Nucleus accumbens (tissue), 56 donors: ENCODE data around the gene NTN3.

ENCODE experiments used
- DNase-seq, 56 donors: peaks; one replicate each; lab custom pipeline; 2025; lab: John Stamatoyannopoulos, UW

NTN3 gene

GRCh38 chr16:2493605-2494004, 22.5 kb downstream of the NTN3 start:
- DNase-seq = no peak

DNA sequence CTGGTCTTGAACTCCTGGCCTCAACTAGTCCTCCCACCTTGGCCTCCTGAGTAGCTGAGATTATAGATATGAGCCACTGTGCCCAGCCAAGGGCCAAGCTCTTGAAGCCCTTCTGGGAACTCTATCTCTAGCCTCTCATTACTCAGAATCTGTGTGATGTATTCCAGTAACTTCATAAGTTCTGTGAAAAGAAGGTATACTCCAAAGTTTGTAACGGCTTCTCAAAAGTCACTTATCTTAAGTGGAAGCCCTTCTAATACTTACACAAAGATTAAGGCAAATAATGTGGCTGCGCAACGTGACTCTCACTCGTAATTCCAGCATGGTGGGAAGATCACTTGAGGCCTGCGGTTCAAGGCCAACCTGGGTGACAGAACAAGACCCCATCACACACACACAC, 23.5 kb downstream of the NTN3 start:
- DNase-seq = no peak

DNA sequence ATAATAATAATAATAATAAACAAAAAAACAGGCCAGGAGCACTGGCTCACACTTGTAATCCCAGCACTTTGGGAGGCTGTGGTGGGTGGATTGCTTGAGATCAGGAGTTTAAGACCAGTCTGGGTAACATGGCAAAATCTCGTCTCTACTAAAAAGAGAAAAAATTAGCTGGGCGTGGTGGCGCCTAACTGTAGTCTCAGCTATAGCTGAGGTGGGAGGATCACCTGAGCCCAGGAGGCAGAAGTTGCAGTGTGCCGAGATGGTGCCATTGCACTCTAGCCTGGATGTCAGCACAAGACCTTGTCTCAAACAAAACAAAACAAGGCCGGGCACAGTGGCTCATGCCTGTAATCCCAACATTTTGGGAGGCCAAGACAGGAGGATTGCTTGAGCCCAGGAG, 23.9 kb downstream of the NTN3 start:
- no peak for DNase-seq

GRCh38 chr16:2496223-2497115, 25.4 kb downstream of the NTN3 start:
- DNase-seq = no peak

GRCh38 chr16:2497116-2497630, 26.1 kb downstream of the NTN3 start:
- peak in 1 of 56 donors; percentile 33 for DNase-seq

DNA sequence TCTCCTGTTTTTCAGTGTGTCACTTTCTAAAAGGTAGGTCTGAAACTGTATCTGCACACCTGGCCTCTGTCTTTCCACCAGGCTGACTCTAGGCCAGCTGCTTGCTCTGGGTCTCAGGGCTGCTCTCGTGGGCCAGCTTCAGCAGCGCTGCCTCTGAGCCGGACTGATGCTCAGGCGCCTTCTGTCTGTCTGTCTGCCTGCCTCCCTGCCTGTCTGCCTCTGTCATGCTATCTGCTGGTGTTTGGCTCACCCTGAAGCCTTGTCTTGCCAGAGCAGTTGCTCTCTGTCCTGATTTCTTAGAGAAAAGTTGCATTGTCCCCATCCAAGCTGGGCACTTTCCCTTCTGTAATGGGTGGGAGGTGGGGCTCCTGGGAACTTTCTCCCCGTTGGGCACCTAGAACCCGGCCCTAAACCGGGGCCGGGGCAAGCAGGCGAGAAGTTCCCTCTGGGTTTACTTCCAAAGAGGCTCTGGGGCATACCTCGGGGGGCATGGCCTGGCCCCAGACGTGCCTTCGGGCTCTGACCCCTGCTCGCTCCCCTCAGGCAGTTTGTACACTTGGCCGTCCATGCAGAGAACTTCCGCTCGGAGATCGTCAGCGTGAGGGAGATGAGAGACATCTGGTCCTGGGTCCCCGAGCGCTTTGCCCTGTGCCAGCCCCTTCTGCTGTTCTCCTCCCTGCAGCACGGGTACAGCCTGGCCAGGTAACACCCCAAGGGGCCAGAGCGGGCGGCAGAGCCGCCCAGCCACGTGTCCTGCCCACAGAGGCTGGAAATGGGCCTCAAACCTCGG, 26.8 kb downstream of the NTN3 start:
- no peak for DNase-seq

DNA sequence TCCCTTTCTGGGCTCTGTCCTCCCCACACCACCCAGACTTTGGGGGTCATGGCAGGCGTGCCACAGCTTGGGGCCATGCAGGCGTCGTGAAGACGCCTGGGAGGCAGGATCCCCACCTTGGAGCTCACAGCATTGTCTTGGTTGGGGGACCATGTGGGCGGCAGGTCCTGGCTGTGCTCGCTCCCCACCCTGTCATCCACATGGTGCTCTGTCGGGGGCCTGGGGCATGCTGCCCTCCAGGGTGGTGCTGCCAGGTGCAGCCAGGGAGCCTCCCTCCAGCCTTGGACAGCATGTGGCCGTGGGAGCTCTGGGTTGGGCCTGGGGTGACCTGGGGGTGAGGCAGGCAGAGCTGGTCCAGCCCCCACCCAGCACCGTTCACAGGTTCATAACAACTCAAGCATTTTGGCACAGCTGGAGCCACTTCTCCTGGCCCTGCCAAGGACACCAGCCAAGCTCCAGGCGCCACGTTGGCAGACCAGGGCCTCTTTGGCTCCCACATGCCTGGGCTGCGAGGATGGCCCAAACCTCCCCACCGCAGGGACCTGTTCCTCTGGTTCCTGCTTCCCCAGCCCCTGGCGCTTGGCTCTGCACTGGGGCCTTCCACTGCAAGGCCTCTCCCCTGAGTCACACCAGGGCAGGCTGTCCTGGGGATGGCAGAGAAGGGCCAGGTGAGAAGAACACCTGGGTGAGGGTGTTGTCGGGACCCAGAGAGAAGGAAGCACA, 27.6 kb downstream of the NTN3 start:
- DNase-seq = no peak

DNA sequence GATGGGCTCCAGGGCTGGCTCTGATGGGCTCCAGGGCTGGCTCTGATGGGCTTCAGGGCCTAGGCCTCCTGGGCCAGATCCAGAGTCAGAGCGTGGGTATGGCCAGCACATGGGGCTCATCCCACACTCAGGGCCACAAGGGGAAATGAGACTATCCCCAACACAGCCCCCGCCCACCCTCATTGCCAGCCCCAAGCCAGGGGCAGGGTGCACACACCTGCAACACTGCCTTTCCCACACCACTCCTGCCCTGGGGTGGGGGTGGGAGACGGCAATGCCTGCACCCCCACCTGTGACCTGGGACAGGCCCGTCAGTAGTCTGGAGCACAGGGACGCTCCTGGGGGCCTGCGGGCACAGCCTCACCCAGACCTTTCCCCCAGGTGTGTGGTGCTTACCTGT, 28.4 kb downstream of the NTN3 start:
- DNase-seq = no peak

- no peak for DNase-seq
These were observed 28.9 kb downstream of the NTN3 start for GRCh38 chr16:2499890-2500429.

DNA sequence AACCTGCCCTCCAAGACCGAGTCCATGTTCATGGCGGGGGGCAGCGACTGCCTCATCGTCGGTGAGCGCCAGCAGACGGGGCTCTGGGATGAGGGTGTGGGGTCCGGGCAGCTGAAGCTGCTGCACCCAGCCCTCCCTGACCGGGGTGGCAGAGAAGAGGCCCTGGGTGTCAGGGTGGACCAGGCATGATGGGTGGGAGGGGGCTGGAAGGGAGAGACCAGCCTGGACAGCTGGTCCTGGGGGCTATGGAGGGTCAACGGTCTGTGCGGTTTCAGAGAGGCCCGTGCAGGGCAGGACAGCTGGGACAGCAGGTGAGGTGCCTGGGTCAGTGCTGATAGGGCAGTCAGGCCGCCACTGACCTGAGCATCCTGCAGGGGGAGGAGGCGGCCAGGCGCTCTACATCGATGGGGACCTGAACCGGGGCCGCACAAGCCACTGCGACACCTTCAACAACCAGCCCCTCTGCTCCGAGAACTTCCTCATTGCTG, 29.4 kb downstream of the NTN3 start:
- DNase-seq = no peak

- DNase-seq = peak in 55 of 56 donors; percentile 64 to 97 (median 88)
These were observed 30.0 kb downstream of the NTN3 start for GRCh38 chr16:2500918-2501750.

DNA sequence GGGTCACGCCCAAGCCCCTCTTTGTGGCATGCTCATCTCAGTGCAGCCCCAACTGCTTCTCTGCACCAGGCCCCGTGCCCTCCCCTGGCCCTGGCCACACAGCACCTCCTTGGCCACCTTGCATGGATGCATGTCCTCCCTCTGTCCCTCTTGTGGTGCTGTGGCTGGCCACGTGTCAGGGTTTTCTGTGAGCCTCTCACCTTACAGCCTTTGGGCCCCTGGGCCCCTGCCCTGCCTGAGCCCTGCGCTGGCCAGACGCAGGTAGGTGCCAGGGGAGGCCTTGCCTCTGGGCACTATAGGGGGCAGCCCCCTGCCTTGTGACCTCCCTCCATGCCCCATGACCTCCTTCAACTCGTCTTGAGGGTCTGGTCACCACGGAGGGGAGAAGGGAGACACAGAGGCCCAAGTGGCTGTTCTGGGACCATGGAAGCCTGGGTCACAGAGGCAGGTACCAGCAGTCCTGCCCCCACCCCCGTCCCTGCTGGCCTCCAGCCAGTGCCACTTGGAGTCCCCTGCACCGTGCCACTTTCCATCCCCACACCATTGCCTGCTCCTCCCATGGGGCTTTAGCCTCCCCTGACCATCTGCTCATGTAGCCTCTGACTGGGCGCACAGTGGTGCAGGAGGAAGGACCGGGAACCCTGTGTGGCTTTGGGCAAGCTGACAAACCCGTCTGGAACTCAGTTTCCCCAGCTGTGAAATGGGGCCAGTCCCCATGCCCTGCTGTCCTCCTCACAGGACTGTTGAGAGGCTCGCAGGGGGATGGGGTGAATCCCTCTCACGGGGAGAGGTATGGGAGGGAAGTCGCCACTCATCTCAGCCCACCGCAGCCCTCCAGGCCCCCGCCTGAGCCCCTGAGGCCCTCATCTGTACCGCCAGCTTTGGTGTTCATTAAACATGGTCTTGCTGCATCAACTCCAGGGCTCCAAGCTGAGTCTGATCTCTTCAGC, 31.1 kb downstream of the NTN3 start:
- DNase-seq = no peak

GRCh38 chr16:2505695-2506094, 34.6 kb downstream of the NTN3 start:
- no peak for DNase-seq

GRCh38 chr16:2507052-2507659, 36.1 kb downstream of the NTN3 start:
- DNase-seq = peak in 3 of 56 donors; percentile 15 to 51 (median 20)

- DNase-seq = peak in 2 of 56 donors; percentile 33 to 51
These were observed 36.6 kb downstream of the NTN3 start for GRCh38 chr16:2507665-2508064.

DNA sequence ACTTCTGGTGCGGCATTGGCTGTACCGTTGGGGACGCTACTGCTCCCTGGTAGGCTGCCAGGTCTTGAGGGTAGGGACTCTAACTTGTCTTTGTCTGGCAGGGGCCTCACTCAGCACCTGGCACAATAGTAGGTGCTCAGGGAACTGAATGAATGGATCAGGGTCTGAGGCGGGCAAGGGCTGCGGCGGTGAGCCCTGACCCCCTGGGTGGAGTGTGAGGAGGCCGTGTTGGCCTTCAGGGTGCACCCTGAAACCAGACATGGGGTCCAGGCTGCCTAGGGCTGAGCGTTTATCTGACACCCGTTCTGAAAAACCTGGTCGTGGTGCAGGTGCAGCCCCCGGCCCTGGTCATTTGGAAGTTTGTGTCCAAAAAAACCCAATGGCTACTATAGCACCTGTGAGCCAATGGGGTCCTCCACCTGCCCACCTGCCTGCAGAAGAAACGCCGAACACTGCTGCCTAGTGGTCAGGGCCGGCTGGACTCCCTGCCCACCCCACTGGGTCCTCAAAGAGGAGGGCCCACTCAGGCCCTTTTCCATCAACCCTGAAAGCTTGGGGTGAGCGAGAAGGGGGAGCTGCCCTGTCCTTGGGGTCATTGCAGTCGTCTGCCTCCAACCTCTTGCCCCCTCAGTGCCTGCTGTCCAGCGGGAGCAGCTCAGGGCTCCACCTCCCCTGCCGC, 37.8 kb downstream of the NTN3 start:
- DNase-seq = no peak

DNA sequence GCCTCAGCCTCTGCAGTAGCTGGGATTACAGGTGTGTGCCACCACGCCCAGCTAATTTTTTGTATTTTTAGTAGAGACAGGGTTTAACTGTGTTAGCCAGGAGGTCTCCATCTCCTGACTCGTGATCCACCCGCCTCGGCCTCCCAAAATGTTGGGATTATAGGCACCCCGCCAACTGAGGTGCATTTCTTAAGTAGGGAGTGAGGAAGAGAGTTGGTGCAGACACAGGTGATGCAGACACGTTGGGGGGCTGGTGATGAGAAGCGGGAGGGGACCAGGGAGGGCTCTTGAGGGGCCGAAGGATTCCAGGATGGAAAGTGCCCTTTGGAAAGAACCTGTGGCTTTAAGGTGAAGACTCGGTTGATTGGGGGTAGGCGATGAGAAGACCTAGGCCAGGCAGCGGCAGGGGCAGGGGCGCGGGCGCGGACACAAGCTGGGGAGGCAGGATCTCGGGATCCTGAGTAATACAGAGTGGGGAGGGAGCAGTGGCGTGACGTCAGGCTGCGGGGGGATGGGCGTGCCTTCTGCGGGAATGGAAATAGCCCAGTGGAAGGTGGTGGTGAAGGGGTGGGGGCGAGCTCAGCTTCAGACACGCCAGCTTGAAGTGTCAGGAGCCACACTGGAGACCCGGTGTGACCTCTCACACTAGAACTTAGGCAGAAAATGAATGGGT, 40.2 kb downstream of the NTN3 start:
- DNase-seq = peak in 39 of 56 donors; percentile 12 to 79 (median 49)
